Heart left ventricle (tissue), 13 donors: ENCODE measurements around the gene MEIS2.

ENCODE experiments used
- POLR2A ChIP-seq, 2 donors: fragments of 450-650 bp; IDR thresholded peaks; one replicate each; pipeline ENCODE4 v1.6.1; 2017; ENCODE audit warnings: antibody characterized with exemption in 2 of 2, mild to moderate bottlenecking in 2 of 2, moderate library complexity in 2 of 2
- TF ChIP-seq, protein P1 (sequence below), 12 donors: fragments of 200-600 bp; sonication (generic) in 4 of 12; IDR thresholded peaks; one replicate each; pipeline versions ENCODE4 v1.5.0 to v1.8.0; 2018 to 2022; ENCODE audit warnings: antibody characterized with exemption in 12 of 12, mild to moderate bottlenecking in 5 of 12
- donor health status: ischemic (EF 13 %, LVEDD 7.1; RV severe dilation, severe dysfunction).
- donor health status: DM: no; HTN: yes; CAD: no.
- donor health status: DM: no; HTN: no; CAD: no.
- donor health status: ischemic (EF 25% LVEDD 6.9; RV normal size, moderate dysfunction).
- donor health status: ischemic (EF 25% LVEDD 5.7; RV mildly dilated, moderate dysfunction).
- donor health status: ischemic (EF 35%, LVEDD 5.7; RV mildly dilated, moderate dysfunction).
- donor health status: nonischemic (EF 11% LVEDD 7.7; RV severe dilation, severe dysfunction).
- donor health status: DM: yes; HTN: yes; CAD: no.
- donor health status: PGD.
- donor health status: ischemic (EF 29% LVEDD 5.4; RV normal size, mild dysfunction).
- donor health status: nonischemic (EF 23%, LVEDD 6.1; RV moderate dilation, normal function).

- TF ChIP-seq, protein P1, sequence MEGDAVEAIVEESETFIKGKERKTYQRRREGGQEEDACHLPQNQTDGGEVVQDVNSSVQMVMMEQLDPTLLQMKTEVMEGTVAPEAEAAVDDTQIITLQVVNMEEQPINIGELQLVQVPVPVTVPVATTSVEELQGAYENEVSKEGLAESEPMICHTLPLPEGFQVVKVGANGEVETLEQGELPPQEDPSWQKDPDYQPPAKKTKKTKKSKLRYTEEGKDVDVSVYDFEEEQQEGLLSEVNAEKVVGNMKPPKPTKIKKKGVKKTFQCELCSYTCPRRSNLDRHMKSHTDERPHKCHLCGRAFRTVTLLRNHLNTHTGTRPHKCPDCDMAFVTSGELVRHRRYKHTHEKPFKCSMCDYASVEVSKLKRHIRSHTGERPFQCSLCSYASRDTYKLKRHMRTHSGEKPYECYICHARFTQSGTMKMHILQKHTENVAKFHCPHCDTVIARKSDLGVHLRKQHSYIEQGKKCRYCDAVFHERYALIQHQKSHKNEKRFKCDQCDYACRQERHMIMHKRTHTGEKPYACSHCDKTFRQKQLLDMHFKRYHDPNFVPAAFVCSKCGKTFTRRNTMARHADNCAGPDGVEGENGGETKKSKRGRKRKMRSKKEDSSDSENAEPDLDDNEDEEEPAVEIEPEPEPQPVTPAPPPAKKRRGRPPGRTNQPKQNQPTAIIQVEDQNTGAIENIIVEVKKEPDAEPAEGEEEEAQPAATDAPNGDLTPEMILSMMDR (IDR thresholded peaks at IDR 0.05) = no peak
- no peak for TF ChIP-seq POLR2A (IDR thresholded peaks at IDR 0.05)
Observed at GRCh38 chr15:36924034-36924433, 176.3 kb downstream of the MEIS2 start.
